GM19328 (cell line): ENCODE measurements around the gene BLOC1S4.
"Not testable (repeated sequence)": the region's sequence is repeated elsewhere in the genome, so short reads cannot be mapped to it uniquely, and the experiment has no call there.

Experiments used
- ATAC-seq: cut with Tn5 transposase; IDR thresholded peaks from one replicate; pipeline ENCODE4 v1.9.1; 2021; ENCODE audit warnings: mild to moderate bottlenecking, moderate library complexity; ENCODE audit not compliant: unreplicated experiment

Gene BLOC1S4

DNA sequence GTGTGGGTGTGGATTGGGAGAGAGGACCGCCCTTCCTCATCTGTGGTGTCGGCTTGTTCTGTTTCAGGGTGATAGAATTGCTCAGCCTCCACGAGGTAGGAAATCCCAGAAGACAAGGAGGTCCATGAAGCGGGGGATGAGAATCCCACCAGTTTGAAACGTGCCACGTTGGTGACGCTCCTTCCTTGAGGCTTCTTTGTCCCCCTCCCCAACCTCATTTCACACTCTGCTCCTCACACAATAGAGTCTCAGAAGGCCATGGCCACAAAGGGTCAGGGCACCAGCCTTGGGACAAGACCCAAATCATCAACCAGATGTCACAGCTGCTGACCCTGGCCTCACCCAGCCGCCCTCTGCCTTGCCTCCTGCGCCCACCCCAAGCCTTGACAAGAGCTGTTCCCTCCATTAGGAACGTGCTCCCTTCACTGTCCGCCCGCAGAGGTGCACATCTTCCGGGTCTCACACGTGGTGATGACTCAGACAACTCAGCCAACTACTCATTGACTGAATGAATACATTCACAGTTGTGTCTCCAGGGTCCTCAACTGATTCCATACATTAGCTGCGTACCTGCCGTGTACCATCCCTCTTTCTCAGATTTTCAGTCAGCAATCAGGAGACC lies 18.3 kb downstream of the BLOC1S4 start:
- no peak for ATAC-seq

DNA sequence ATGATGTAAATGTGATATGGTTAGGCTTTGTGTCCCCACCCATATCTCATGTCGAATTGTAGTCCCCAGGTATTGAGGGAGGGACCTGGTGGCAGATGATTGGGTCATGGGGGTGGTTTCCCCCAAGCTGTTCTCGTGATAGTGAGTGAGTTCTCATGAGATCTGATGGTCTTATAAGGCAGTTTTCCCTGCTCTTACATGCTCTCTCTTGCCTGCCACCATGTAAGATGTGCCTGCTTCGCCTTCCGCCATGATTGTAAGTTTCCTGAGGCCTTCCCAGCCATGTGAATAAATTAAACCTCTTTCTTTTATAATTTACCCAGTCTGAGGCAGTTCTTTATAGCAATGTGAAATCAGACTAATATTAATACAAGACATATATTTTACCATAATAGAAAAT lies 23.9 kb downstream of the BLOC1S4 start:
- ATAC-seq: no peak

DNA sequence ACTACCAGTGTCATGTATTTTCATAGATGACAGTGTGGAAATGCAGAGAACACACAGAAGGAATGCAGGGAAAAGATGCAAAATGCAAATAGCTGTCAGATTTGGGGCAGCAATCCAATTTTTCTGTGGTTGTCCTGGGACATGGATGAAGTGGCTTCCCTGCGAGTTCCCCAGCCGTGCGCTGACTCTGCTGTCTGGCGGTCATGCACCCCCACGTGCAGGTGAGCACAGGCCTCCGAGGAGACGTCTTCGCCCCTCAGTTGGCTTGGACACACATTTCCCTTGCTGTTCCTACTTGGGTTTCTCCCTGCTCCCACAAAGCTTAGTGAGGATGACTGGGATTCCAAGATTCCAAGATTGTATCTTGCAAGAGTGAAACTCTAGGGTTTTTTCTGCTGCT lies 24.4 kb downstream of the BLOC1S4 start:
- ATAC-seq: no peak

DNA sequence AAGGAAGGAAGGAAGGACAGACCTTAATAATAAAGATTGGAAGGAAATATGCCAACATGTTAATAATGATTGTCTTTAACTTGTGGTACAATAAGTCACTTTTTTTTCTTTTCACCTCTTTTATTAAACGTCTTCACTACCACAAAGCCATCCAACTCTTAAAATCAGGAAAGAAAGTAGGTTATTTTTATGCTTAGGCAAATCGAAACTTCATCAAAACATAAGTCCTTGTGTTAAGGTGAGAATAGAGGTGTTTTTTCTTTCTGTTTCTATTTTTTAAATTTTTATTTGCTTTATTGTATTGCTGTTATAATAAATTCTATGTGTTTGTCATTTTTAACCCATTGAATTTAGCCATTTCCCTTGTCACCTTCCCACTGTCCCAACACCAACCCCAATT lies 26.5 kb downstream of the BLOC1S4 start:
- ATAC-seq: no peak

DNA sequence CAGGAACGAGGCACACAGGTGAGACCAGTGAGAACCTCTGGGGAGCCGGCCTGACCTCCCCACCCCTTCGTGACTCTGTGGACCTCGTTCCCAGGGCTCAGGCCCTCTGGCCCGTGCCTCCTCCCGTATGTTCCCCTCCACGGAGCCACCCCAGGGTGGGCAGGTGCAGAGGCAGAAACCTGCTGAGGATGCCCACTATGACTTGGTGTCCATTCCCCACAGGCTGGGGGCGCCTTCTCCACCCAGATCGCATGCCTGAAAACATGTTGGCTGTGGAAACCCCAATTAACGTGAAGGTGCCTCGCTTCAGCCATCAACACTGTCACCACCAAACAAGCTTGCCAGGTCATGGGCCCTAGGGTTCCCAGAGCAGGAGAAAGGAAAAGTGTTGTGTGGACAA lies 27.0 kb downstream of the BLOC1S4 start:
- no peak for ATAC-seq

DNA sequence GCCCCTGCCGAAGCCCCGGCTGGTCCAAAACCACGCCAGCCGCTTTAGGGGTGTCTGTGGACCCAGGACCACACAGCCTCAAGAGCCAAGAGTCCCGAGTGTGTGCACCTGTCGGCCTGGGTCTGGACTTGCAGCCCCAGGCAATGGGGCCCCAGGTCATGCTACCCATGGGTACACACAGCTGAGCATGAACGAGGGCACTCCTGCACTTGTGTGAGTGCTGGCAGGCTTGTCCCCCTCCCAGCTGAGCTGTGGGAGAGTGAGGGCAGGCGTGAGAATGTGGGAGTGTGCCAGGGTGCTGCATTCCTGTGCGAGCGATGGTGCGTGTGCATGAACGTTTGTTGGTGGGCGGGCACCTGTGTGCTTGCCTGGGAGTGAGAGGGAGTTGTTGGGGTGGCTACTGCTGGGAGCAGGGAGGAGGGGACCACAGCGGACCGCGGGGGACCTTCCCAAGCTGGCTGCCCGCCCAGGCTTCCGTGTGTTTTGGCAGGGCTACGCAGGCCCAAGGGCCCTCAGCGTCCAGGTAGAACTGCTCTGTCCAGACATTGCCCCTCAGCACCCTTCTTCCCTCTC lies 30.8 kb downstream of the BLOC1S4 start:
- no peak for ATAC-seq

DNA sequence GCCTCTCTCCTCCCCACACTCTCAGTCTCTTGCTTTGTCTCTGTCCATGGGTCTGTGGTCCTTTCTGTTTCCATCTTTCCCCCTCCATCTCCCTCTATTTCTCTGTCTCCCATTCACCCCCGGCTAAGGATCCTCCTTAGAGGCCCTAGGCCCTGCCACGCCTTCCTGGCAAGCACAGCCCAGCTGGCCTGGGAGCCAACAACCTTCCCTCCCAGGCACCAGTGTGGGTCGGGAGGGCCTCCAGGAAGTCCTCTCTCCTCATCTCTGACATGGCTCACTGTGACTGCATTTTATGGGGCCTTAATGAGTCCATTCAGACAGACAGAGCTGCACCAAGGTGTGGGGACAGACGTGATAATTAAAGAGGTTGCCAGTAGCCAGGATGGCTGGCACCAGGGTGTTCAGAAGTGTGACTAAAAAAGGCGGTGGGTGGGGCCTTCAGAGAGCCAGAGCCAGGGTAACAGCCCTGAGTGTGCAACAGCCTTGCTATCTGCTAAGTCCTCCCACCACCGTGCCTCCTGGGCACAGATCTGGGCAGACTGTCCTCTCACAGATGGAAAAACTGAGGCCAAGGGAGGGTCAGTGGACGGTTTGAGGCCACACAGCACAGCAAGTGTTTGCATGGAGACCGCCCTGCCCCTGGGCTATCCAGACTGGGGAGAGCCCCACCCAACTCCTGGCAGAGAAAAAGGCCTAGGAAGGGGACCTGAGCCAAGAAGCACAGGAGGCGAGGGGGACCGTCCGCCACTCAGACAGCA lies 31.5 kb downstream of the BLOC1S4 start:
- no peak for ATAC-seq

DNA sequence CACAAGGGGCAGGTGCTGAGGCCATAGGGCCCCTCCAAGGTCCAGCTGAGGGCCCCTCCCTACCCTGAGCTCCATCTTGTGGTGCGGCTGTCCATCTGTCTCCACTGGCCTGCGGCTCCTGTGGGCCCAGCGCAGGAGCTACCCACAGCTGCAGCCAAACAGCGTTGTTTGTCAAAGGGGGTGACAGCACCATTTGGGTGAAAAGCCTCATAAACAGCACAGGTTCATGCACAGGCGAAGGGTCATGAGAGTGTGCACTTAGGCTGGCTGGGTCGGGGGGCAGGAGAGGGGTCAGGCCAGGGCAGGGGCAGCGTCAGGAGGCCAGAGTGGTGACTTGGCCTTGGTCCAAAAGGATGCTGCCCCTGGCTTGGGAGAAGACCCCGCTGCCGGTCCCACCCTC lies 32.3 kb downstream of the BLOC1S4 start:
- ATAC-seq: no peak

DNA sequence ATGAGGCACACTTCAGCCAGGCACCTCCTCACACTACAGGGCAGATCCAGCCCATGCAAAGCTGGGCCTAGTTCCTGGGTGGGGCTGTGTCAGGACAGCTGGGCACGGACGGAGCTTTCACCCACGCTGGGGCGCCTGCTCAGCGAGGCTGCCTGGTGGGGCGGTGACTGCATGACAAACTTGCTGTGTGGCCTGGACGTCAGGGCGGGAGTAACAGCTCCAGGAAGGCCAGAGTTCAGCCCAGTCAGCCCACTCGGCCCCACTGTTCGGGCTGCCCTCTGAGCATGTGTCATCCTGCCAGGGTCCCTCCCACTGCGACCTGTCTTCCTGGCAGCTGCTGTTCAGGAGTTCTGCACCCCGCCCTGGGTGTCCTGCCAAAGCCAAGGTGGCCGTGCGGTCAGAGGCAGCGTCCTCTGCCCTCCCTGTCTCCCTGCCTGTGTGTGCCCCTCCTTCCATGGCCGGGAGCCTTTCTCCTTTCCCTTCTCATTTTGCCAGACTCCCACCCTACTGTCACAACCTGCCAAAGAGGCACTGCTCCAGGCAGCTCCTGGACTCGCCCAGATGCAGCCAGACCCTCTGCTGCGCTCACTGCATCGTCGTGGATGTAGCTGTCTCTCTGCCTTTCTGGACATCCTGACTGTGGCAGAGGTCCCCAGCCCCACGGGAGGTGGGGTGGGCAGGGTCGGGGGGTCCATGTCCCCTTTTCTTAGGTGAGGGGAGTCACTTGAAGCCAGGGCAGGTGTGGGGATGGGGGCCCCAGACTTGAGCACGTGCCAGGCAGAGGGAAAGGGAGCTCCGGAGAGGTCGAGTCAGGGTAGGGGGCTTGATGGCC lies 33.6 kb downstream of the BLOC1S4 start:
- ATAC-seq: no peak

DNA sequence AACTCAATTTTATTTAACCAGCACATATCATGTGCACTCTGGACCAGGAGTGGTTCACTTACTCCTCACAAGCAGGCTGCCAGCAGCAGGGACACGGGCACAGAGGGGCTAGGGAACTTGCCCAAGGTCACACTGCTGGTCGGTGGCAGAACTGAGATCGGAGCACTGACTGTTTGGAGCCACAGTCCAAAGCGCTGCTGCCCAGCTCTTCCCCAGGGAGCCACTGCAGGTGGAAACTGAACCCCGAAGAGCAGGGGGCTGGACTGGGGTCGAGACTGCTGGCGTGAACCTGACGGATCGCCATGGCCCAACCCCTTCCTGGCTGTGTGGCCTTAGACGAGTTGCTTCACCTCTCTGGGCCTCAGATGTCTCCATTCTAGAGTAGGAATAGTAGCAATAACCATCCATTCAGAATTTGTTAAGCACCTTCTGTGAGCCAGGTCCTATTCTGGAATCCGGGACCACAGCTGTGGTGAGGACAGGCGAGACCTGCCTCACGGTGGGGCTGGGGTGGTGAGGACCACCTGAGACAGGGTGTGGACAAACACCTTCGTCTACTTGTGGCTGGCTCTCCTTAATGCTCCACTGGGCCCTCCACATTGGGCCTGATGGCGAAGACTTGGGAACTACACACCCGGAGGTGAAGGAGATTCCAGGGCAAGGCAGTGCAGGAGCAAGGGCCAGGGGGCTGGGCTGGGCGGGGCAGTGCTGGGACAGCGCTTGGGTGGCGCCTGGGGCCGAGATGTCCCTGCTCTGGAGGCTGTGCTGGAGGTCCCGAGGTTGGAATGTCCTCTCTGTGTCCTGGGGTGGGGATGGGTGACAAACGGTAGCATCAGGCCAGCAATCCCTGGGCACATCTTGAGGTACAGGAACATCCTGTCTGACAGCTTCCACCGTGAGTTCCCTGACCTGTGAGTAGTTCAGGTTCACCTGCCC lies 34.6 kb downstream of the BLOC1S4 start:
- no peak for ATAC-seq

DNA sequence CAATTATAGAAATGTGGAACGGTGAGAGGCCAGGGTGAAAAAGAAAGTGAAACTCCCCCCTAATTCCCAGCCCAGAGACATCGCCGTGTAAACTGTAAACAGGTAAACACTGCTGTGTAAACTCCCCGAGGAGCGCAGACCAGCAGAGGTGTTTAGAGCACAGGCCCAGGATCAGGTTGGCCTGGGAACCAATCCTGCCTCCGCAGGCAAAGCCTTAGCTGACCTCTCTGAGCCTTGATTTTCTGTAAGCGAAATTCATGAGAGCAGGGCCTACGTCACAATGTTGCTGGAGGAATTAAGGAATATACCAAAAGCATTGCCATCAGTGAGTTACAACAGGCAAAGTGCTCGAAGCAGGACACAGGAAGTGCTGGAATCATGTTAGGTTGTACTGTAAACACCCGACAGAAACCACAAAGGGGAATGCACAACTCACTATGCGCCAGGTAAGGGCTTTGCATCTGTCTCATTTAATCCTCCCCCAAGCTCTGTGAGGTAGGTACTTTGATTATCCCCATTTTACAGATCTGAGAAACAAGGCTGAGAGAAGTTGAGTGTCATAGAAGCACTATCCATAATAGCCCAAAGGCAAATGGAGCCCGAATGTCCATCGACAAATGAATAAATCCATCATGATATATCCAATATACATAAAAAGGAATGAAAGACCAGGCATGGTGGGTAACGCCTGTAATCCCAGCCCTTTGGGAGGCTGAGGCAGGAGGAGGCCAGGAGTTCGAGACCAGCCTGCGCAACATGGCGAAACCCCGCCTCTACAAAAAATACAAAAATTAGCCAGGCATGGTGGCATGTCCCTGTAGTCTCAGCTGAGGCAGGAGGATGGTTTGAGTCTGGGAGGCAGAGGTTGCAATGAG lies 35.9 kb downstream of the BLOC1S4 start:
- no peak for ATAC-seq

DNA sequence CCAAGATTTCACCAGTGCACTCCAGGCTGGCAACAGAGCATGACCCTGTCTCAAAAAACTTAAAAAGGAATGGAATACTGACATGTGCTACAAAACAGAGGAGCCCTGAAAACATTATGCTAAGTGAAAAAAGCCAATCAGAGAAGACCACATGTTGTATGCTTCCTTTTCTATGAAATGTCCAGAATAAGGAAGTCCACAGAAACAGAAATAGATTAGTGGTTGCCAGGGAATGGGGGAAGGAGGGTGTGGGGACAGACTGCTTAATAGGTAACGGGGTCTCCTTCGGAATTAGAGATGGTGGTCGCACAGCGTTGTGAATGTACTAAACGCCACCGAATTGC lies 36.5 kb downstream of the BLOC1S4 start:
- no peak for ATAC-seq

DNA sequence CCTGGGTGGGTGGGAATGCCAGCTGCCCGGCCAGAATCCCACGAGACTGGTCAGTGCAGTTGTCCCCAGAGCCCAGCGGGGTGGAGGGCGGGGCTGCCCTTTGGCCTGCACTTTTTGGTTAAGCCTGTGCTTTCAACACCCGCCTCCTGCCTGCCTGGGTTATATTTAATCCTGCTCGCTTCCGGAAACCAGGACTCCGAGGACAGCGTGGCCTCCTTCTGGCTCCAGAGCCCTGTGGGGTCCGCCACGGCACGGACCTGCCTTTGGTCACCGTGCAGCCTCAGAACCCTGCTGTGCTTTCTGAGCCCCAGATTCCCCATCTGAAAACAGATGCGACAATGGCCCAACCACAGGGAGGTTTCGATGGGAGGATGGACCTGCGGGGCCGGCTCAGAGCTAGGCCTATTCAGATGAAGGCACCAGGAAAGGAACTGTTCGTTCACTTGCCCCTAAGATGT lies 37.2 kb downstream of the BLOC1S4 start:
- ATAC-seq: no peak

DNA sequence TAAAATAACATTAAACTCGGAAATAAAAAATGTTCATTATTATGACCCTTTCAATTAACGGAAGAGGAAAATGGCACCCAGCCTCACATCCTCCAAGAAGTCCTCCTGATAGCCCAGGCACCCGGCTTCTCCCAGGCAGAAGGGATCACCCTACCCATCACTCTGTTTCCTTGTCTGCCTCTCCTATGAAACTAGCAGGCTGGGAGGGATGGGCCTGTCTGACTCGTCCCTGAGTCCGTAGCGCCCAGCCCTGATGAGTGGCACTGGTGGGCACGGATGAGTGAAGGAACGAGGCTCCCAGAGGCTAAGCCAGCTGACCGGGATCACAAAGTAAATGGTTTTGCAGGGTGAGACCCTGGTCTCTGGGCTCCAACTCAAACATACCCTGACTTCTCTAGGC lies 37.9 kb downstream of the BLOC1S4 start:
- no peak for ATAC-seq

DNA sequence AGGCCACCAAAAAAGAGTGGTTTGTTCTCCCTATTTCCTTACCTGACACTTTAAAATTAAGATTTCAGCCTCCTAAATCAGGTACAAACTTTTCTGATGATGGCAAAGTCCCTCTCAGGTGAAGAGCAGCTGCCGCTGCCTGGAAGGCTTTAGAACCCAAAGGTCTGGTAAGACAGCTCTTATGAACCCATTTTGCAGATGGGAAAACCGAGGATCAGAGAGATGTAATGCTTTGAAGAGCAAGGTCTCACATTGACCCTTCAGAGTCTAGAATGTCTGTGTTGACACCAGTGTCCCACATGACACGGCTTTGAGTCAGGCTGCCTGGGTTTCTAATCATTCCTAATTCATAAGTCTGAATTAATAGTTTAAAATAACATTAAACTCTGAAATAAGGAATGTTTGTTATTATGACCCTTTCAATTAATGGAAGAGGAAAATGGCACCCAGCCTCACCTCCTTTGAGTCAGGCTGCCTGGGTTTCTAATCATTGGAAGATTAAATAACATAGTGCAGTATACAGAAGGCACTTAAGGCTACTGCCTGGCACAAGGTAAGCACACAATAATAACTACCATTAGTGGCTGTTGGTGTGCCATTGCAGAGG lies 38.6 kb downstream of the BLOC1S4 start:
- no peak for ATAC-seq

DNA sequence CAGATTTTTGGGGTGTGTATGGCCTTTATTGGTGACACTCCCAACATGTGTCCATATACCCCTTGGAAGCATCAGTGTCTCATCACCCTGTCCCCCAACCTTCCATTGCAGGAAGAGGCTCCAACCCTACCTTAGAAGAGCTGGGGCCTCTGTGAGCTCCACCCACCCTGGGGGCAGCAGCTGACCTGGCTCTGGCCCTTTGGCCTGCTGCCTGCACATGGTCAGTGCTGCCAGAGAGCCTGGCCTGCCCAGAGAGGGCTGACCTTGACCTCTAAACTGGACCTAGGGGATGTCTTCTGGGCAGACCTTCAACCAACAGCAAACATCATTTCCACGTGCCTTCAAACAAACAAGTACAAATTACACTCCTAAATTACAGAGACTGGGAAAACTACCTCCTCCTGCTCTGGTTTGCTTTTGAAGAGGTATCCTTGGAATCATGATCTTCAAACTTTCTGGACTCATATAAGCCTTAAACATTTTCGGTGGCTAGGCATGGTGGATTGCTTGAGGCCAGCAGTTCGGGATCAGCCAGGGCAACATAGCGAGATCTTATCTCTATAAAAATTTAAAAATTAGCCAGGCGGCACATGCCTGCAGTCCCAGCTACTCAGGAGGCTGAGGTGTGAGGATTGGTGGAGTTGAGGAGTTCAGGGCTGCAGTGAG lies 39.2 kb downstream of the BLOC1S4 start:
- ATAC-seq: no peak

DNA sequence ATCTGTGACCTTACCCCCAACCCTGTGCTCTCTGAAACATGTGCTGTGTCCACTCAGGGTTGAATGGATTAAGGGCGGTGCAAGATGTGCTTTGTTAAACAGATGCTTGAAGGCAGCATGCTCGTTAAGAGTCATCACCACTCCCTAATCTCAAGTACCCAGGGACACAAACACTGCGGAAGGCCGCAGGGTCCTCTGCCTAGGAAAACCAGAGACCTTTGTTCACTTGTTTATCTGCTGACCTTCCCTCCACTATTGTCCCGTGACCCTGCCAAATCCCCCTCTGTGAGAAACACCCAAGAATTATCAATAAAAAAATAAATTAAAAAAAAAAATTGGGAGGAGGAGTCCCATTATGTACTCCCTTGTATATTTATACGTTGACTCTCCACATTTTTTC lies 40.4 kb downstream of the BLOC1S4 start:
- not testable (repeated sequence) for ATAC-seq

DNA sequence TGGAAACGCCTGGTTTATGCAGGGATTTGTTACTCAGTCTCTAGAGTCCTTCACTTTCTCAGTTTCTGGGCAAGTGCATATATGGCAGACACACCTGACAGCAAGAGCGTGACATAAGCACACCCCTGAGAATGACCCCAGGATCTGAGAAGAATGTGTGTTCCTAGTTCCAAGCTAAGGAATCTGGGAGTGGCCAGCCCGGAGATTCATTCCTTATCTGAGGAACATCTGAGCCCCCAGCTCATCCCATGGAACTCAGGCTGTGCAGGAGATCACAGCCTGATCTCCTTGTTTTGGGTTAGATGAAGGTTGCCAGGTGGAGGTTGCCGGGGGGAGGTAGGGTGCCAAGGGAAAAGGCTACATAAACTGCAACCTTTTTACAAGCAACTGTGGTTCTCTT lies 42.8 kb downstream of the BLOC1S4 start:
- no peak for ATAC-seq

DNA sequence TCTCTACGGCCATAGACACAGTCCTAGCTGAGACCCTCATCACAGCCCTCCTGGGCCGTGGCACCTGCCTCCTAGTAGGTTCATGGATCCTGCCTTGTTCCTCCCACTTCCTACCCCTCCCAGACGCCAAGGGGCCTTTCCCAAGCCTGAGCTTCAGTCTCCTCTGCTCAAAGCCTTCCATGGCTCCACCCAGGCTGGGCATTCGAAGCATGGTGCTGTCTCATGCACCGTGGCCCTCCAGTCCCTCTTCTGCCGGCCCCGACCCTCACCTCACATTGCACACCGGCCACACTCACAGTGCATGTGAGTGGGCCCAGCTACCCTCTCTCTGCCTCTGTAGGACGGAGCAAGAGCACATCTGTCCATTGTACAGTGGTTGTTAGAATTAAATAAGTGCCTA lies 44.9 kb downstream of the BLOC1S4 start:
- no peak for ATAC-seq
